ES-I3 (cell line): Measurements from ENCODE around the gene ZNF500.
"Not testable (repeated sequence)": the region's sequence is repeated elsewhere in the genome, so short reads cannot be mapped to it uniquely, and the experiment has no call there.

Experiments used
- H3K36me3 ChIP-seq: 2 replicates; pipeline ENCODE4 v1.6.1; 2013; ENCODE audit warnings: mild to moderate bottlenecking, low read length, control low read depth, moderate library complexity; ENCODE audit not compliant: insufficient read depth
- H3K4me1 ChIP-seq: 2 replicates; pipeline ENCODE4 v1.6.1; 2013; ENCODE audit warnings: mild to moderate bottlenecking, control low read depth, low read length; ENCODE audit not compliant: insufficient read depth
- H3K9ac ChIP-seq: 2 replicates; pipeline ENCODE4 v1.6.1; 2013; ENCODE audit warnings: low read depth, mild to moderate bottlenecking, low read length, moderate library complexity
- H3K9me3 ChIP-seq: 2 replicates; pipeline ENCODE4 v1.6.1; 2013; ENCODE audit warnings: mild to moderate bottlenecking, low read length, moderate library complexity; ENCODE audit not compliant: control insufficient read depth, insufficient read depth

Gene ZNF500

GRCh38 chr16:4788489-4788889 lies 21.5 kb upstream of the ZNF500 start:
- H3K4me1 ChIP-seq = peaks cover 14% of the 10 kb centered on the region
- no peaks in the 10 kb centered on the region for H3K9me3 ChIP-seq
- no peaks in the 10 kb centered on the region for H3K36me3 ChIP-seq
- no peak overlapping the region for H3K9ac ChIP-seq

- H3K9me3 ChIP-seq = no peaks in the 10 kb centered on the region
- no peaks in the 10 kb centered on the region for H3K36me3 ChIP-seq
- H3K4me1 ChIP-seq = peaks cover 14% of the 10 kb centered on the region
- H3K9ac ChIP-seq = no peak within 1 kb of the TSS
Observed at GRCh38 chr16:4787627-4788482, 20.9 kb upstream of the ZNF500 start, which contains the start of gene SEPTIN12. SEPTIN12 (minus strand) TSS chr16:4788345; CDS start chr16:4787645, 700 bp downstream.

- Histone ChIP-seq H3K36me3 (no peaks in the 10 kb centered on the region), H3K9me3 (no peaks in the 10 kb centered on the region), H3K9ac (no peak overlapping the region), H3K4me1 (peaks cover 14% of the 10 kb centered on the region)
Observed at GRCh38 chr16:4787068-4787467, 20.1 kb upstream of the ZNF500 start.

GRCh38 chr16:4785758-4786433 lies 18.9 kb upstream of the ZNF500 start:
- H3K36me3 ChIP-seq = no peaks in the 10 kb centered on the region

GRCh38 chr16:4784444-4784987 lies 17.6 kb upstream of the ZNF500 start:
- H3K4me1 ChIP-seq = peaks cover 14% of the 10 kb centered on the region
- H3K36me3 ChIP-seq = not testable (repeated sequence)

More at GRCh38 chr16:4785758-4786433, 18.9 kb upstream of the ZNF500 start:
- H3K9ac ChIP-seq = no peak overlapping the region; the same call in 1 of the 2 replicates
- no peaks in the 10 kb centered on the region for H3K9me3 ChIP-seq
- H3K4me1 ChIP-seq = peaks cover 14% of the 10 kb centered on the region

GRCh38 chr16:4783951-4784336 lies 17.0 kb upstream of the ZNF500 start:
- Histone ChIP-seq H3K9me3 (no peaks in the 10 kb centered on the region), H3K4me1 (peaks cover 14% of the 10 kb centered on the region), H3K9ac (no peak overlapping the region), H3K36me3 (no peaks in the 10 kb centered on the region)

More at GRCh38 chr16:4784444-4784987, 17.6 kb upstream of the ZNF500 start:
- not testable (repeated sequence) for H3K9me3 ChIP-seq, H3K9ac ChIP-seq

- Histone ChIP-seq H3K9ac (no peak overlapping the region), H3K9me3 (no peaks in the 10 kb centered on the region), H3K4me1 (peaks cover 12% of the 10 kb centered on the region), H3K36me3 (no peaks in the 10 kb centered on the region)
Observed at GRCh38 chr16:4783251-4783950, 16.4 kb upstream of the ZNF500 start.

- Histone ChIP-seq H3K4me1 (no peaks in the 10 kb centered on the region), H3K36me3 (no peaks in the 10 kb centered on the region), H3K9me3 (no peaks in the 10 kb centered on the region), H3K9ac (no peak overlapping the region)
Observed at GRCh38 chr16:4780235-4780634, 13.3 kb upstream of the ZNF500 start.

- H3K4me1 ChIP-seq = no peaks in the 10 kb centered on the region
- no peaks in the 10 kb centered on the region for H3K9me3 ChIP-seq
- H3K9ac ChIP-seq = no peak overlapping the region
- no peaks in the 10 kb centered on the region for H3K36me3 ChIP-seq
Observed at GRCh38 chr16:4778050-4778392, 11.1 kb upstream of the ZNF500 start.

GRCh38 chr16:4777339-4778049 lies 10.5 kb upstream of the ZNF500 start:
- no peaks in the 10 kb centered on the region for H3K9me3 ChIP-seq
- no peaks in the 10 kb centered on the region for H3K36me3 ChIP-seq
- no peak overlapping the region for H3K9ac ChIP-seq

GRCh38 chr16:4776141-4776705 lies 9.3 kb upstream of the ZNF500 start:
- Histone ChIP-seq H3K9ac (no peak overlapping the region), H3K36me3 (no peaks in the 10 kb centered on the region), H3K9me3 (no peaks in the 10 kb centered on the region), H3K4me1 (no peaks in the 10 kb centered on the region)

More at GRCh38 chr16:4777339-4778049, 10.5 kb upstream of the ZNF500 start:
- H3K4me1 ChIP-seq = no peaks in the 10 kb centered on the region

GRCh38 chr16:4775005-4775404 lies 8.0 kb upstream of the ZNF500 start:
- Histone ChIP-seq H3K36me3 (no peaks in the 10 kb centered on the region), H3K9ac (no peak overlapping the region), H3K9me3 (no peaks in the 10 kb centered on the region), H3K4me1 (no peaks in the 10 kb centered on the region)

- Histone ChIP-seq H3K9me3 (no peaks in the 10 kb centered on the region), H3K36me3 (no peaks in the 10 kb centered on the region), H3K4me1 (no peaks in the 10 kb centered on the region), H3K9ac (no peak overlapping the region)
Observed at GRCh38 chr16:4772351-4772750, 5.4 kb upstream of the ZNF500 start.
